Esophagus squamous epithelium (tissue), 5 donors: ENCODE data around the gene ANTXR2. TPM values are rescaled to one million over a fixed set of nuclear protein-coding genes. Genes with fewer than 3 reads are reported as not detected.

Experiments
- DNase-seq: peaks from one replicate; lab custom pipeline; 2025; lab: John Stamatoyannopoulos, UW
- H3K27ac ChIP-seq, 4 donors: fragments of 200-600 bp; sonication (generic); one replicate each; pipeline ENCODE4 v1.5.1; 2016 to 2019; ENCODE audit warnings: mild to moderate bottlenecking in 1 of 4
- H3K27me3 ChIP-seq, 4 donors: fragments of 200-600 bp; sonication (generic); 1 replicate in 3 of 4; 2 replicates in 1 of 4; pipeline versions ENCODE4 v1.5.1 to v1.6.0; 2017 to 2021; ENCODE audit warnings: antibody characterized with exemption in 1 of 4
- H3K36me3 ChIP-seq, 3 donors: fragments of 200-600 bp; sonication (generic); one replicate each; pipeline ENCODE4 v1.5.1; 2016 to 2019
- H3K4me1 ChIP-seq, 3 donors: fragments of 200-600 bp; sonication (generic); one replicate each; pipeline ENCODE4 v1.5.1; 2017 to 2019
- H3K4me3 ChIP-seq, 4 donors: fragments of 200-600 bp; sonication (generic); 1 replicate in 3 of 4; 2 replicates in 1 of 4; pipeline ENCODE4 v1.5.1; 2016 to 2019; ENCODE audit warnings: mild to moderate bottlenecking in 2 of 4, moderate library complexity in 1 of 4
- H3K9me3 ChIP-seq, 3 donors: fragments of 200-600 bp; sonication (generic); one replicate each; pipeline ENCODE4 v1.5.1; 2016 to 2019
- CTCF ChIP-seq, 6 experiments: fragments of 450-650 bp in 4 of 6; fragments of 200-600 bp in 2 of 6; sonication (generic) in 2 of 6; IDR thresholded peaks; one replicate each; pipeline ENCODE4 v1.5.1; 2016 to 2019; ENCODE audit warnings: antibody characterized with exemption in 6 of 6, mild to moderate bottlenecking in 4 of 6, moderate library complexity in 4 of 6
- POLR2A ChIP-seq, 4 donors: fragments of 450-650 bp; IDR thresholded peaks; one replicate each; pipeline ENCODE4 v1.6.1; 2017; ENCODE audit warnings: antibody characterized with exemption in 4 of 4, mild to moderate bottlenecking in 4 of 4, moderate library complexity in 3 of 4
- WGBS, 2 donors: methylation state at CpG; one replicate each; pipeline ENCODE4 v1.1.5; 2018; 5-methylcytosine and 5-hydroxymethylcytosine counted together
- intact Hi-C: fragments of 100-400 bp; cut with DNase I; formaldehyde crosslinking; loops from one replicate; pipeline ENCODE4 v1.15.0; 2022
- total RNA-seq, 4 donors: library from RNA; depleted of rRNA; stranded (reverse); fragments of >200 nt; gene quantifications; one replicate each; pipeline ENCODE4 v1.1.0, GENCODE V29; 2016
- donor health status: DM: yes; HTN: yes; CAD: no.

The ANTXR2 gene
- total RNA-seq, 4 donors from 2014 or later: 1.6 to 60.3 (median 21.5) TPM

- Histone ChIP-seq H3K4me1 (no peaks in the 10 kb centered on the region), H3K27me3 (no peaks in the 10 kb centered on the region), H3K4me3 (no peak overlapping the region), H3K27ac (no peak overlapping the region), H3K9me3 (peaks cover 0 to 7% (median 0%) of the 10 kb centered on the region in 3 donors), H3K36me3 (no peaks in the 10 kb centered on the region)
- intact Hi-C loops: no loop called here
- no peak for TF ChIP-seq CTCF (IDR thresholded peaks at IDR 0.05)
- no peak for TF ChIP-seq POLR2A (IDR thresholded peaks at IDR 0.05)
- 25 to 51% methylated on average over 2 of the region's 2 CpGs for WGBS, 2 donors
- DNase-seq: no peak
Observed at GRCh38 chr4:80103629-80104028, 30.6 kb upstream of the ANTXR2 start.

DNA sequence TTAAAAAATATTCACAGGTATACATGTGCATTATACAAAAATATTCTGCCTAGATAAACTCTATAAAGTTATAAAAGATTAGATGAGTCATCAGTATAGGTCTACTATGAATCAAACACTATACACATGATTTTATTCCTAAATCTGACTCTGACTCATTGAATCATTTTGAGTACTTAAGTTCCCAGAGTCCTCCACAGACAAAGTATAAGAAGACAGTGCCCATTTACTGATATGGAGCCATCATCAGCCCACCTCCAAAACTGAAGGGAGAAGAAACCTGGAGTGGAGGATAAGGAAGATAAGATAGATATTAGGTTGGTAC lies 28.7 kb upstream of the ANTXR2 start:
- Histone ChIP-seq H3K9me3 (peaks cover 0 to under 1% (median 0%) of the 10 kb centered on the region in 3 donors), H3K27ac (no peak overlapping the region), H3K4me1 (no peaks in the 10 kb centered on the region), H3K4me3 (no peak overlapping the region), H3K27me3 (no peaks in the 10 kb centered on the region), H3K36me3 (no peaks in the 10 kb centered on the region)
- intact Hi-C loops: no loop called here
- DNase-seq: no peak
- TF ChIP-seq POLR2A (IDR thresholded peaks at IDR 0.05) (no peak), CTCF (IDR thresholded peaks at IDR 0.05) (no peak)

DNA sequence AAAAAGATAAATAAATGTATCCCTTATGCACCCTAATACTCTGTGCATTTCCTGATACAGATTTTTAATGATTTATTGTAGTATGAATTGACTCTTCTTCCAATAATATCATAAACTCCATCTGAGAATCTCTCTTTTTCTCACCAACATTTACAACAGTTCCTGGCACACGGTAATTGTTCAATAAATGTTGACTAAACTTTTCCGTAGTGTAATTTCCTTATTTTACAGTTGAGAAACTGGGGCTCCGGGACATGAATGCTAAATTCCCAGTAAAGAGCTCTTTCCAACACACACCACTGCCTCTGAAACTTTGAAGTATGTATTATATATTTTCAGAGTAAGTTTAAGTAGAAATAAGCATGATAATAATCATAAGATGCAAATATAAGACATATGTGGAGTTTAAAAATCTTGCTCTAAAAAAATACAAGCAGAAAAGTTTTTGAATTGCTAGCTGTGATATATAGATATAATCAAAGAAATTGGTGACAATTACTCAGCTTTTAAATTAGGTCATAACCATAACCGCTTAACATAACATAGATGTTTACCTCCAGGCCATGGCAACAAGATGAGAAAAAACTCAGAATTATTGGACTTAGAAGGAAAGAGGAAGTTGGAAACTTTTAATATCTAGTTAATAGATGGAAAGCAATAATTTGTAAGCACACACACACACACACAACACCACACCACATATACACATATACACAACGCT lies 28.2 kb upstream of the ANTXR2 start:
- 61 to 62% methylated on average over 5 of the region's 5 CpGs for WGBS, 2 donors
- no peak overlapping the region for H3K27ac ChIP-seq
- H3K36me3 ChIP-seq: no peaks in the 10 kb centered on the region
- no peak for TF ChIP-seq CTCF (IDR thresholded peaks at IDR 0.05)
- TF ChIP-seq POLR2A (IDR thresholded peaks at IDR 0.05): no peak
- no peak overlapping the region for H3K4me3 ChIP-seq
- H3K27me3 ChIP-seq: no peaks in the 10 kb centered on the region
- H3K9me3 ChIP-seq: no peaks in the 10 kb centered on the region
- no peaks in the 10 kb centered on the region for H3K4me1 ChIP-seq
- intact Hi-C loops: no loop called here
- no peak for DNase-seq

- intact Hi-C loops: no loop called here
- Histone ChIP-seq H3K4me1 (no peaks in the 10 kb centered on the region), H3K36me3 (no peaks in the 10 kb centered on the region), H3K27ac (no peak overlapping the region), H3K27me3 (no peaks in the 10 kb centered on the region), H3K9me3 (no peaks in the 10 kb centered on the region), H3K4me3 (no peak overlapping the region)
- no peak for DNase-seq
- WGBS, 2 donors: 46 to 82% methylated on average over 1 of the region's 1 CpG
- no peak for TF ChIP-seq CTCF (IDR thresholded peaks at IDR 0.05)
- no peak for TF ChIP-seq POLR2A (IDR thresholded peaks at IDR 0.05)
Observed at GRCh38 chr4:80099671-80100070, 26.6 kb upstream of the ANTXR2 start.

DNA sequence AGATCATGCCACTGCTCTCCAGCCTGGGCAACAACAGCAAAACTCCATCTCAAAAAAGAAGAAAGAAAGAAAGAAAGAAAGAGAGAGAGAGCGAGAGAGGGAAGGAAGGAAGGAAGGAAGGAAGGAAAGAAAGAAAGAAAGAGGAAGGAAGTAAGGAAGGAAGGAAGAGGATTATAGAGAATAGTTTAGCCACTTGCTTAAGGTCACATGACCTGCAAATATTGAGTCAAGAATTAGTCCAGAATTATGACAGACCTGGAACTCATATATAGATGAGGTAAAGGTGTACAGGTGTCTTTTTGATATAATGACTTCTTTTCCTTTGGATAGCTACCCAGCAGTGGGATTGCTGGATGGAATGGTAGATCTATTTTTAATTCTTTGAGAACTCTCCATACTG lies 25.6 kb upstream of the ANTXR2 start:
- no peak for TF ChIP-seq CTCF (IDR thresholded peaks at IDR 0.05)
- TF ChIP-seq POLR2A (IDR thresholded peaks at IDR 0.05): no peak
- DNase-seq: no peak
- Histone ChIP-seq H3K4me3 (no peak overlapping the region), H3K9me3 (no peaks in the 10 kb centered on the region), H3K27ac (no peak overlapping the region), H3K27me3 (no peaks in the 10 kb centered on the region), H3K4me1 (no peaks in the 10 kb centered on the region), H3K36me3 (no peaks in the 10 kb centered on the region)
- intact Hi-C loops: no loop called here
- 79 to 100% methylated on average over 1 of the region's 1 CpG for WGBS, 2 donors
